Measurements from ENCODE around the gene ISCA2. TPM values are rescaled to one million over a fixed set of nuclear protein-coding genes. Genes with fewer than 3 reads are reported as not detected.
A peak's percentile ranks its signal among the peaks of the same experiment; 100 is the strongest.

The ISCA2 gene
- total and polyA plus RNA-seq, 2 experiments from 2014 or later: 44.0 to 171 TPM

DNA sequence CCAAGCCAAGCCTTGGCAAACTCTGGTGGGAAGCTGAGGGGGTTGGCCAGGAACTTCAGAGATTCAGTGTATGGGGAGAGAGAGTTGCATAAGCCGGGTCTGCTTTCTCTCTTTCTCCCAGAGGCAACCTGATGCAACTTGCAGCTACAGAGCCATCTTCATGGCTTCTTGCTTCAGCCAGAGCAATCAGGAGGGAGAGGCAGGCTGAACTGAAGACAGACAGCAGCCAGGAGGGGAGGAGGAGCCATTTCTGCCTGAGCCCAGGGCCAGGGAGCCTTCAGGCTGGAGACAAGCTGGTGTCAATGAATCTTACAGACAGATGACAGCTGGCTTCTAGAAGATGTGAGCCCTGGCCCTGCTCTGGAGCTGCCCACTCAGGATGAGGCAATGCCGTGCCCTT lies 19.2 kb upstream of the ISCA2 start:
- Mint-ChIP-seq H3K27ac (no peak overlapping the region), H3K36me3 (ENCODE audit: low read depth) (peaks cover 10% of the 10 kb centered on the region; the same call in 2 of the 3 replicates), H3K4me1 (peaks cover 23% of the 10 kb centered on the region), H3K4me3 (no peak overlapping the region), H3K9me3 (no peaks in the 10 kb centered on the region), H3K27me3 (ENCODE audit: insufficient read depth, low read depth, poor library complexity) (peaks cover 5% of the 10 kb centered on the region)
- Histone ChIP-seq H3K9me2 (ENCODE audit: insufficient read depth) (no peaks in the 10 kb centered on the region), H3K27ac (ENCODE audit: low read depth) (0 out of 2 replicates have a peak overlapping the region, but pooled peaks have one; percentile 19), H2AFZ (no peak overlapping the region), H3F3A (replicated peaks; ENCODE audit: low read depth) (peaks cover 3% of the 10 kb centered on the region; the same call in 1 of the 2 replicates), H3K79me2 (replicated peaks; ENCODE audit: insufficient read depth) (no peaks in the 10 kb centered on the region), H3K4me1 (ENCODE audit: insufficient read depth) (no peaks in the 10 kb centered on the region), H3K4me2 (no peak overlapping the region), H3K4me3 (no peak overlapping the region), H4K20me1 (replicated peaks; ENCODE audit: insufficient read depth) (0 out of 2 replicates have a peak, but pooled peaks cover under 1% of the 10 kb centered on the region), H3K27me3 (ENCODE audit: insufficient read depth) (no peaks in the 10 kb centered on the region), H3K36me3 (ENCODE audit: insufficient read depth) (peaks cover 6% of the 10 kb centered on the region; the same call in 1 of the 2 replicates)
- DNase-seq (ENCODE audit: low spot score) (no peak), ATAC-seq (no peak)
- TF ChIP-seq ZNF114 (CRISPR knock-in tag; IDR thresholded peaks at IDR 0.05) (no peak), ZNF331 (CRISPR knock-in tag; IDR thresholded peaks at IDR 0.05; ENCODE audit: low read depth) (no peak), EZH2phosphoT487 (IDR thresholded peaks at IDR 0.05; ENCODE audit: unreplicated experiment) (no peak), CREB1 (CRISPR knock-in tag; IDR thresholded peaks at IDR 0.05; ENCODE audit: low read depth) (no peak), EZH2 (IDR thresholded peaks at IDR 0.05; ENCODE audit: low read depth, unreplicated experiment) (no peak), NANOG (IDR thresholded peaks at IDR 0.05; ENCODE audit: borderline replicate concordance) (no peak), POLR2AphosphoS5 (IDR thresholded peaks at IDR 0.05; ENCODE audit: low read depth) (no peak), JUNB (IDR thresholded peaks at IDR 0.05; ENCODE audit: unreplicated experiment) (no peak), STAT1 (IDR thresholded peaks at IDR 0.05; ENCODE audit: unreplicated experiment) (no peak)
- TF ChIP-seq, protein P1, sequence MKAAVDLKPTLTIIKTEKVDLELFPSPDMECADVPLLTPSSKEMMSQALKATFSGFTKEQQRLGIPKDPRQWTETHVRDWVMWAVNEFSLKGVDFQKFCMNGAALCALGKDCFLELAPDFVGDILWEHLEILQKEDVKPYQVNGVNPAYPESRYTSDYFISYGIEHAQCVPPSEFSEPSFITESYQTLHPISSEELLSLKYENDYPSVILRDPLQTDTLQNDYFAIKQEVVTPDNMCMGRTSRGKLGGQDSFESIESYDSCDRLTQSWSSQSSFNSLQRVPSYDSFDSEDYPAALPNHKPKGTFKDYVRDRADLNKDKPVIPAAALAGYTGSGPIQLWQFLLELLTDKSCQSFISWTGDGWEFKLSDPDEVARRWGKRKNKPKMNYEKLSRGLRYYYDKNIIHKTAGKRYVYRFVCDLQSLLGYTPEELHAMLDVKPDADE (IDR thresholded peaks at IDR 0.05): no peak
- TF ChIP-seq, protein P2, sequence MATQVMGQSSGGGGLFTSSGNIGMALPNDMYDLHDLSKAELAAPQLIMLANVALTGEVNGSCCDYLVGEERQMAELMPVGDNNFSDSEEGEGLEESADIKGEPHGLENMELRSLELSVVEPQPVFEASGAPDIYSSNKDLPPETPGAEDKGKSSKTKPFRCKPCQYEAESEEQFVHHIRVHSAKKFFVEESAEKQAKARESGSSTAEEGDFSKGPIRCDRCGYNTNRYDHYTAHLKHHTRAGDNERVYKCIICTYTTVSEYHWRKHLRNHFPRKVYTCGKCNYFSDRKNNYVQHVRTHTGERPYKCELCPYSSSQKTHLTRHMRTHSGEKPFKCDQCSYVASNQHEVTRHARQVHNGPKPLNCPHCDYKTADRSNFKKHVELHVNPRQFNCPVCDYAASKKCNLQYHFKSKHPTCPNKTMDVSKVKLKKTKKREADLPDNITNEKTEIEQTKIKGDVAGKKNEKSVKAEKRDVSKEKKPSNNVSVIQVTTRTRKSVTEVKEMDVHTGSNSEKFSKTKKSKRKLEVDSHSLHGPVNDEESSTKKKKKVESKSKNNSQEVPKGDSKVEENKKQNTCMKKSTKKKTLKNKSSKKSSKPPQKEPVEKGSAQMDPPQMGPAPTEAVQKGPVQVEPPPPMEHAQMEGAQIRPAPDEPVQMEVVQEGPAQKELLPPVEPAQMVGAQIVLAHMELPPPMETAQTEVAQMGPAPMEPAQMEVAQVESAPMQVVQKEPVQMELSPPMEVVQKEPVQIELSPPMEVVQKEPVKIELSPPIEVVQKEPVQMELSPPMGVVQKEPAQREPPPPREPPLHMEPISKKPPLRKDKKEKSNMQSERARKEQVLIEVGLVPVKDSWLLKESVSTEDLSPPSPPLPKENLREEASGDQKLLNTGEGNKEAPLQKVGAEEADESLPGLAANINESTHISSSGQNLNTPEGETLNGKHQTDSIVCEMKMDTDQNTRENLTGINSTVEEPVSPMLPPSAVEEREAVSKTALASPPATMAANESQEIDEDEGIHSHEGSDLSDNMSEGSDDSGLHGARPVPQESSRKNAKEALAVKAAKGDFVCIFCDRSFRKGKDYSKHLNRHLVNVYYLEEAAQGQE (IDR thresholded peaks at IDR 0.05; ENCODE audit: unreplicated experiment): no peak
- TF ChIP-seq, protein P3, sequence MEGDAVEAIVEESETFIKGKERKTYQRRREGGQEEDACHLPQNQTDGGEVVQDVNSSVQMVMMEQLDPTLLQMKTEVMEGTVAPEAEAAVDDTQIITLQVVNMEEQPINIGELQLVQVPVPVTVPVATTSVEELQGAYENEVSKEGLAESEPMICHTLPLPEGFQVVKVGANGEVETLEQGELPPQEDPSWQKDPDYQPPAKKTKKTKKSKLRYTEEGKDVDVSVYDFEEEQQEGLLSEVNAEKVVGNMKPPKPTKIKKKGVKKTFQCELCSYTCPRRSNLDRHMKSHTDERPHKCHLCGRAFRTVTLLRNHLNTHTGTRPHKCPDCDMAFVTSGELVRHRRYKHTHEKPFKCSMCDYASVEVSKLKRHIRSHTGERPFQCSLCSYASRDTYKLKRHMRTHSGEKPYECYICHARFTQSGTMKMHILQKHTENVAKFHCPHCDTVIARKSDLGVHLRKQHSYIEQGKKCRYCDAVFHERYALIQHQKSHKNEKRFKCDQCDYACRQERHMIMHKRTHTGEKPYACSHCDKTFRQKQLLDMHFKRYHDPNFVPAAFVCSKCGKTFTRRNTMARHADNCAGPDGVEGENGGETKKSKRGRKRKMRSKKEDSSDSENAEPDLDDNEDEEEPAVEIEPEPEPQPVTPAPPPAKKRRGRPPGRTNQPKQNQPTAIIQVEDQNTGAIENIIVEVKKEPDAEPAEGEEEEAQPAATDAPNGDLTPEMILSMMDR (conservative IDR thresholded peaks at IDR 0.05; ENCODE audit: low read depth in 2 of 2): no peak
- TF ChIP-seq, protein P4, sequence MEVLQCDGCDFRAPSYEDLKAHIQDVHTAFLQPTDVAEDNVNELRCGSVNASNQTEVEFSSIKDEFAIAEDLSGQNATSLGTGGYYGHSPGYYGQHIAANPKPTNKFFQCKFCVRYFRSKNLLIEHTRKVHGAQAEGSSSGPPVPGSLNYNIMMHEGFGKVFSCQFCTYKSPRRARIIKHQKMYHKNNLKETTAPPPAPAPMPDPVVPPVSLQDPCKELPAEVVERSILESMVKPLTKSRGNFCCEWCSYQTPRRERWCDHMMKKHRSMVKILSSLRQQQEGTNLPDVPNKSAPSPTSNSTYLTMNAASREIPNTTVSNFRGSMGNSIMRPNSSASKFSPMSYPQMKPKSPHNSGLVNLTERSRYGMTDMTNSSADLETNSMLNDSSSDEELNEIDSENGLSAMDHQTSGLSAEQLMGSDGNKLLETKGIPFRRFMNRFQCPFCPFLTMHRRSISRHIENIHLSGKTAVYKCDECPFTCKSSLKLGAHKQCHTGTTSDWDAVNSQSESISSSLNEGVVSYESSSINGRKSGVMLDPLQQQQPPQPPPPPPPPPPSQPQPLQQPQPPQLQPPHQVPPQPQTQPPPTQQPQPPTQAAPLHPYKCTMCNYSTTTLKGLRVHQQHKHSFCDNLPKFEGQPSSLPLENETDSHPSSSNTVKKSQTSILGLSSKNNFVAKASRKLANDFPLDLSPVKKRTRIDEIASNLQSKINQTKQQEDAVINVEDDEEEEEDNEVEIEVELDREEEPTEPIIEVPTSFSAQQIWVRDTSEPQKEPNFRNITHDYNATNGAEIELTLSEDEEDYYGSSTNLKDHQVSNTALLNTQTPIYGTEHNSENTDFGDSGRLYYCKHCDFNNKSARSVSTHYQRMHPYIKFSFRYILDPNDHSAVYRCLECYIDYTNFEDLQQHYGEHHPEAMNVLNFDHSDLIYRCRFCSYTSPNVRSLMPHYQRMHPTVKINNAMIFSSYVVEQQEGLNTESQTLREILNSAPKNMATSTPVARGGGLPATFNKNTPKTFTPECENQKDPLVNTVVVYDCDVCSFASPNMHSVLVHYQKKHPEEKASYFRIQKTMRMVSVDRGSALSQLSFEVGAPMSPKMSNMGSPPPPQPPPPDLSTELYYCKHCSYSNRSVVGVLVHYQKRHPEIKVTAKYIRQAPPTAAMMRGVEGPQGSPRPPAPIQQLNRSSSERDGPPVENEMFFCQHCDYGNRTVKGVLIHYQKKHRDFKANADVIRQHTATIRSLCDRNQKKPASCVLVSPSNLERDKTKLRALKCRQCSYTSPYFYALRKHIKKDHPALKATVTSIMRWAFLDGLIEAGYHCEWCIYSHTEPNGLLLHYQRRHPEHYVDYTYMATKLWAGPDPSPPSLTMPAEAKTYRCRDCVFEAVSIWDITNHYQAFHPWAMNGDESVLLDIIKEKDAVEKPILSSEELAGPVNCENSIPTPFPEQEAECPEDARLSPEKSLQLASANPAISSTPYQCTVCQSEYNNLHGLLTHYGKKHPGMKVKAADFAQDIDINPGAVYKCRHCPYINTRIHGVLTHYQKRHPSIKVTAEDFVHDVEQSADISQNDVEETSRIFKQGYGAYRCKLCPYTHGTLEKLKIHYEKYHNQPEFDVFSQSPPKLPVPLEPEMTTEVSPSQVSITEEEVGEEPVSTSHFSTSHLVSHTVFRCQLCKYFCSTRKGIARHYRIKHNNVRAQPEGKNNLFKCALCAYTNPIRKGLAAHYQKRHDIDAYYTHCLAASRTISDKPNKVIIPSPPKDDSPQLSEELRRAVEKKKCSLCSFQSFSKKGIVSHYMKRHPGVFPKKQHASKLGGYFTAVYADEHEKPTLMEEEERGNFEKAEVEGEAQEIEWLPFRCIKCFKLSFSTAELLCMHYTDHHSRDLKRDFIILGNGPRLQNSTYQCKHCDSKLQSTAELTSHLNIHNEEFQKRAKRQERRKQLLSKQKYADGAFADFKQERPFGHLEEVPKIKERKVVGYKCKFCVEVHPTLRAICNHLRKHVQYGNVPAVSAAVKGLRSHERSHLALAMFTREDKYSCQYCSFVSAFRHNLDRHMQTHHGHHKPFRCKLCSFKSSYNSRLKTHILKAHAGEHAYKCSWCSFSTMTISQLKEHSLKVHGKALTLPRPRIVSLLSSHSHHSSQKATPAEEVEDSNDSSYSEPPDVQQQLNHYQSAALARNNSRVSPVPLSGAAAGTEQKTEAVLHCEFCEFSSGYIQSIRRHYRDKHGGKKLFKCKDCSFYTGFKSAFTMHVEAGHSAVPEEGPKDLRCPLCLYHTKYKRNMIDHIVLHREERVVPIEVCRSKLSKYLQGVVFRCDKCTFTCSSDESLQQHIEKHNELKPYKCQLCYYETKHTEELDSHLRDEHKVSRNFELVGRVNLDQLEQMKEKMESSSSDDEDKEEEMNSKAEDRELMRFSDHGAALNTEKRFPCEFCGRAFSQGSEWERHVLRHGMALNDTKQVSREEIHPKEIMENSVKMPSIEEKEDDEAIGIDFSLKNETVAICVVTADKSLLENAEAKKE (CRISPR knock-in tag; IDR thresholded peaks at IDR 0.05): no peak
